Activated T-helper 2 cell treated with anti-CD3 and anti-CD28 coated beads, Interferon-gamma antibody, Interleukin-2, Interleukin-4, amounts not matched to agents 10 μg/mL and 5 μg/mL and 100 μg/mL, durations not matched to agents 14 hours and 24 hours and 36 hours (primary cell): Measurements from ENCODE around the gene R3HDM1. TPM values are rescaled to one million over a fixed set of nuclear protein-coding genes. Genes with fewer than 3 reads are reported as not detected.
"Not testable (repeated sequence)": the region's sequence is repeated elsewhere in the genome, so short reads cannot be mapped to it uniquely, and the experiment has no call there.

Source experiments
- DNase-seq: peaks from one replicate; pipeline ENCODE4 v3.0.0; 2021; ENCODE audit warnings: low spot score
- H3K27ac Mint-ChIP-seq: one replicate; pipeline ENCODE4 v1.8.0; 2021; ENCODE audit warnings: mixed read lengths
- H3K27me3 Mint-ChIP-seq: one replicate; pipeline ENCODE4 v1.8.0; 2021; ENCODE audit warnings: low read depth, mixed read lengths
- H3K36me3 Mint-ChIP-seq: one replicate; pipeline ENCODE4 v1.8.0; 2021; ENCODE audit warnings: low read depth, mixed read lengths
- H3K4me1 Mint-ChIP-seq: one replicate; pipeline ENCODE4 v1.8.0; 2021; ENCODE audit warnings: low read depth, mixed read lengths
- H3K4me3 Mint-ChIP-seq: one replicate; pipeline ENCODE4 v1.8.0; 2021; ENCODE audit warnings: low read depth, mild to moderate bottlenecking, moderate library complexity, mixed read lengths
- H3K9me3 Mint-ChIP-seq: one replicate; pipeline ENCODE4 v1.8.0; 2021; ENCODE audit warnings: mixed read lengths
- intact Hi-C: fragments of 100-400 bp; cut with micrococcal nuclease; formaldehyde crosslinking; loops from one replicate; pipeline ENCODE4 v1.15.1; 2023
- total RNA-seq: library from RNA; stranded (reverse); gene quantifications from 2 replicates; pipeline ENCODE4 v1.2.3, GENCODE V29; 2022

The R3HDM1 gene
- total RNA-seq: 47.8 and 49.2 TPM in 2 replicates

- intact Hi-C loops: loop anchor here (1.0 to 10.0 kb wide), 9 partner anchors 15 to 793 kb away; partner anchors contain the start of gene CCNT2
- H3K9me3 Mint-ChIP-seq: no peaks in the 10 kb centered on the region
- H3K27me3 Mint-ChIP-seq: no peaks in the 10 kb centered on the region
- H3K27ac Mint-ChIP-seq: no peak within 1 kb of the TSS
- DNase-seq: peak; percentile 96
- peaks cover 13% of the 10 kb centered on the region for H3K36me3 Mint-ChIP-seq
- peaks cover 27% of the 10 kb centered on the region for H3K4me1 Mint-ChIP-seq
- H3K4me3 Mint-ChIP-seq: no peak within 1 kb of the TSS
These were observed at the start of gene R3HDM1 for GRCh38 chr2:135531231-135532197. TSS of gene R3HDM1 (plus strand) at chr2:135531484. CDS start at chr2:135604846, 73,362 bp downstream.

DNA sequence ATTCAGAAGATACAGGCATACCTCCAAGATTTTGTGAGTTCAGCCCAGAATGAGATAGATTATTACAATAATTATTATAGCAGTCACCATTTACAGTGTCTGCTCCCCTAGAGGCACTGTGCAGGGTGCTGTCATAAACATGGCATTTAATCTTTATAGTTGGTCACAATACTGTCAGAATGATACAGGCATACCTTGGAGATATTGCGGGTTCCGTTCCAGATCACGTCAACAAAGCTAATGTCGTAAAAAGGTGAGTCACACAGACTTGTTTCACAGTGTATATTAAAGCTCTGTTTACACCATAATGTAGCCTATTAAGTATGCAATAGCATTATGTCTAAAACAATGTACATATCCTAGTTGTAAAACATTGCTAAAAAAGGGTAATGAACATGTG, 45.8 kb upstream of the R3HDM1 start:
- Mint-ChIP-seq H3K36me3 (peaks cover 13% of the 10 kb centered on the region), H3K27ac (no peak overlapping the region), H3K4me3 (no peak overlapping the region), H3K4me1 (no peaks in the 10 kb centered on the region), H3K27me3 (no peaks in the 10 kb centered on the region), H3K9me3 (peaks cover 15% of the 10 kb centered on the region)
- intact Hi-C loops: no loop called here
- no peak for DNase-seq

DNA sequence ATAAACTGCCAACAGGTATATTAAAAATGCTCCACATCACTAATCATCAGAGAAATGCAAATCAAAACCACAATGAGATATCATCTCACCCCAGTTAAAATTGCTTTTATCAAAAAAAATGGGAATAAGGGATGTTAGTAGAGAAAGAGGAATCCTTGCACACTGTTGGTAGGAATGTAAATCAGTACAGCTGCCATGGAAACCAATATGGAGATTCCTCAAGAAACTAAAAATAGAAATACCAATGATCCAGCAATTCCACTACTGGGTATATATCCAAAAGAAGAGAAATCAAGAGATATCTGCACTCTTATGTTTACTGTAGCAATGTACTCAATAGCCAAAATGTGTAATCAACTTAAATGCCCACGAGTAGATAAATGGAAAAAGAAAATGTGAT, 40.9 kb upstream of the R3HDM1 start:
- H3K27ac Mint-ChIP-seq: no peak overlapping the region
- no peaks in the 10 kb centered on the region for H3K4me1 Mint-ChIP-seq
- H3K4me3 Mint-ChIP-seq: no peak overlapping the region
- no peaks in the 10 kb centered on the region for H3K27me3 Mint-ChIP-seq
- DNase-seq: no peak
- peaks cover 11% of the 10 kb centered on the region for H3K9me3 Mint-ChIP-seq
- peaks cover 13% of the 10 kb centered on the region for H3K36me3 Mint-ChIP-seq
- intact Hi-C loops: no loop called here

DNA sequence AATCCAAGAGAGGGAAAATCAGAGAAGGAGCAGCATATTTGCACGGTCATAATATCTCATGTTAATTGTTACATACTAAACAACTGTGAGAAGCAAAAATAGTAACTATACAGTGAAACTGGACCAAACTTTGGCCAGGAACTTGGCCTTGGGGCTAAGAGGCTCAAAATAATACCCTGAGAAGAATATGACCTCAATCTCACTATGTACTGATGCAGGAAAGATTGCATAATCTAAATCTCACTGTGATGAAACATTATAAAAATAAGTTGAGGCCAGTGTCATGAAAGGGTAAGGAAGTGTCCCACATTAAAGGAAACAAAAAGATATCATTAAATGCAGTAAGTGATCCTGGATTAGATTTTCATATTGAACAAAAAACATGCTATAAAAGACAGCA, 36.8 kb upstream of the R3HDM1 start:
- no peaks in the 10 kb centered on the region for H3K4me1 Mint-ChIP-seq
- H3K27me3 Mint-ChIP-seq: no peaks in the 10 kb centered on the region
- H3K9me3 Mint-ChIP-seq: peaks cover 25% of the 10 kb centered on the region
- no peak for DNase-seq
- intact Hi-C loops: no loop called here
- no peak overlapping the region for H3K27ac Mint-ChIP-seq
- peaks cover 19% of the 10 kb centered on the region for H3K36me3 Mint-ChIP-seq
- H3K4me3 Mint-ChIP-seq: no peak overlapping the region

DNA sequence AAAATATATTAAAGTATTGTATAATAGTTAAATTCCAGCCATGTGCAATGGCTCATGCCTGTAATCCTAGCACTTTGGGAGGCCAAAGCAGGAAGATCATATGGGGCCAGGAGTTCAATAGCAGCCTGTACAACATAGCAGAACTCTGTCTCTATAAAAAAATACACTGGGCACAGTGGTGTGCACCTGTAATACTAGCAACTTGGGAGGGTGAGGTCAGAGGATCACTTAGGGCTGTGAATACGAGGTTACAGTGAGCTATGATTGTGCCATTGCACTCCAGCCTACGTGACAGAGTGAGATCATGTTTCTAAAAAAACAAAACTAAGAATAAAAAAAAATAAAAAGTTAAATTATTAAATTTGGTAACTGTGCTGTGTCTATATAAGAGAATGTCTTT, 36.4 kb upstream of the R3HDM1 start:
- intact Hi-C loops: no loop called here
- no peak for DNase-seq
- H3K36me3 Mint-ChIP-seq: peaks cover 20% of the 10 kb centered on the region
- no peaks in the 10 kb centered on the region for H3K27me3 Mint-ChIP-seq
- no peak overlapping the region for H3K4me3 Mint-ChIP-seq
- peaks cover 29% of the 10 kb centered on the region for H3K9me3 Mint-ChIP-seq
- no peaks in the 10 kb centered on the region for H3K4me1 Mint-ChIP-seq
- H3K27ac Mint-ChIP-seq: no peak overlapping the region

DNA sequence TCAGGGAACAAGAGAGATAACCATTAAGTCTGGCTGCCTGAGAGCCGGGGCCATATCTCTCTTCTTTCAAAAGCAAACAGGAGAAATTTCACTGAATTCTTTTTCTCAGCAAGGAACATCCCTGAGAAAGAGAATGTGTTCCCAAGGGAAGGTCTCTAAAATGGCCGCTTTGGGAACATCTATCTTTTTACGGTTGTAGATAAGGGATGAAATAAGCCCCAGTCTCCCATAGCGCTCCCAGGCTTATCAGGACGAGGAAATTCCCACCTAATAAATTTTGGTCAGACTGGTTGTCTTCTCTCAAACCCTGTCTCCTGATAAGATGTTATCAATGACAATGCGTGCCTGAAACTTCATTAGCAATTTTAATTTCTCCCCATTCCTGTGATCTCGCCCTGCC, 32.7 kb upstream of the R3HDM1 start:
- H3K27ac Mint-ChIP-seq, H3K4me3 Mint-ChIP-seq, H3K4me1 Mint-ChIP-seq, intact Hi-C loops, H3K27me3 Mint-ChIP-seq, DNase-seq: not testable (repeated sequence)
- Mint-ChIP-seq H3K36me3 (peaks cover 40% of the 10 kb centered on the region), H3K9me3 (peaks cover 43% of the 10 kb centered on the region)

- peaks cover 15% of the 10 kb centered on the region for H3K9me3 Mint-ChIP-seq
- H3K4me1 Mint-ChIP-seq: no peaks in the 10 kb centered on the region
- intact Hi-C loops: no loop called here
- no peak overlapping the region for H3K4me3 Mint-ChIP-seq
- H3K27ac Mint-ChIP-seq: no peak overlapping the region
- no peaks in the 10 kb centered on the region for H3K27me3 Mint-ChIP-seq
- H3K36me3 Mint-ChIP-seq: peaks cover 25% of the 10 kb centered on the region
- no peak for DNase-seq
These were observed 26.5 kb upstream of the R3HDM1 start for GRCh38 chr2:135504811-135505210.

DNA sequence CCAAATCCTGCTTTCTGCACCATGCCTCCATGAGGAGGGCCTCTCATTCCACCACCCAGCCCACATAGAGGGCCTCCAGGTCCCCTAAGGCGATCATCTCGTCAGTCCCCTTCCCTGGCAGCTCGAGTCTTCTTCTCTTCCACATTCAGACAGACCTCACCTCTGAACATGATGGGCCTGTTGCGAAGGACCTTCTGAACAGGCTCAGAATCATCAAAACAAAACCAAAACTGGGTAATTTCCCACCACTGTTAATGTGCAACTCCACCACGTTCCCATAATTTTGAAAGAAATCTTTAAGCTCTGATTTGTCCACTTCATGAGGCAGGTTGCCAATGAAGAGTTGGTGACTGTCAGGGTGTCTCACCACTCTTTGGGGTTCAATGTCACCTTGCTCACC, 20.7 kb upstream of the R3HDM1 start:
- no peak overlapping the region for H3K4me3 Mint-ChIP-seq
- intact Hi-C loops: no loop called here
- H3K36me3 Mint-ChIP-seq: peaks cover 2% of the 10 kb centered on the region
- H3K9me3 Mint-ChIP-seq: peaks cover 7% of the 10 kb centered on the region
- peaks cover 3% of the 10 kb centered on the region for H3K4me1 Mint-ChIP-seq
- H3K27ac Mint-ChIP-seq: no peak overlapping the region
- no peak for DNase-seq
- no peaks in the 10 kb centered on the region for H3K27me3 Mint-ChIP-seq

- intact Hi-C loops: no loop called here
- H3K27me3 Mint-ChIP-seq: no peaks in the 10 kb centered on the region
- no peak overlapping the region for H3K27ac Mint-ChIP-seq
- H3K4me1 Mint-ChIP-seq: peaks cover 3% of the 10 kb centered on the region
- H3K4me3 Mint-ChIP-seq: no peak overlapping the region
- H3K36me3 Mint-ChIP-seq: peaks cover 2% of the 10 kb centered on the region
- DNase-seq: no peak
- peaks cover 7% of the 10 kb centered on the region for H3K9me3 Mint-ChIP-seq
These were observed 19.2 kb upstream of the R3HDM1 start for GRCh38 chr2:135512099-135512498.

DNA sequence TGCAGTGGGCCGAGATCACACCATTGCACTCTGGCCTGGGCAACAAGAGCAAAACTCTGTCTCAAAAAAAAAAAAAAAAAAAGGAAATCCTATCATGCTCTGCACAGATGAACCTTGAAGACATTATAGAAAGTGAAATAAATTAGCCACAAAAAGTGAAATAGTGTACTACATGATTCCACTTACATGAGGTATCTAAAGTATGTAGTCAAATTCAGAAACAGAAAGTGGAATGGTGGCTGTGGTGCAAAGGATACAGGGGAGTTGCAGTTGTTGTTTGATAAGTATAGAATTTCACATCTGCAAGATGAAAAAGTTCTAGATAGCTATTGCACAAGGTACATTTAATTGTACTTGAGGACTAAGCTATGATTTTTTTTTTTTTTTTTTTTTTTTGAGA, 5.5 kb upstream of the R3HDM1 start:
- no peaks in the 10 kb centered on the region for H3K27me3 Mint-ChIP-seq
- no peak overlapping the region for H3K27ac Mint-ChIP-seq
- H3K4me3 Mint-ChIP-seq: no peak overlapping the region
- intact Hi-C loops: no loop called here
- H3K9me3 Mint-ChIP-seq: no peaks in the 10 kb centered on the region
- H3K4me1 Mint-ChIP-seq: peaks cover 12% of the 10 kb centered on the region
- no peak for DNase-seq
- peaks cover 22% of the 10 kb centered on the region for H3K36me3 Mint-ChIP-seq

DNA sequence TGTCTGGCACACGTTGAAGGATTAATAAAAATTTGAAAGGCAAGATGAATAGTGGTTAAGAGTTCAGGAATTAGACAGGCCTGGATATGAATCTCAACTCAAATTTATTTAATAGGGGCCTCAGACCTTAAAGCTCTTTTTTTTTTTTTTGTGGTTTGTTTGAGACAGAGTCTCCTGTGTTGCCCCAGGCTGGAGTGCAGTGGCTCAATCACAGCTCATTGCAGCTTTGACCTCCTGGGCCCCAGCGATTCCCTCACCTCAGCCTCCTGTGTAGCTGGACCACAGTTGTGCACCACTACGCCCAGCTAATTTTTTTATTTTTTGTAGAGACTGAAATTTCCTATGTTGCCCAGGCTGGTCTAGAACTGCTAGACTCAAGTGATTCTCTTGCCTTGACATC, 3.3 kb upstream of the R3HDM1 start:
- Mint-ChIP-seq H3K4me3 (no peak overlapping the region), H3K9me3 (no peaks in the 10 kb centered on the region), H3K4me1 (peaks cover 19% of the 10 kb centered on the region), H3K27ac (no peak overlapping the region), H3K36me3 (peaks cover 13% of the 10 kb centered on the region), H3K27me3 (no peaks in the 10 kb centered on the region)
- intact Hi-C loops: no loop called here
- DNase-seq: no peak

- peak; percentile 94 for DNase-seq
- intact Hi-C loops: loop anchor here (1.0 to 10.0 kb wide), 11 partner anchors 16 to 794 kb away; partner anchors contain the start of genes CCNT2, RAB3GAP1 and UBXN4
- Mint-ChIP-seq H3K27ac (no peak within 1 kb of the TSS), H3K27me3 (no peaks in the 10 kb centered on the region), H3K4me1 (peaks cover 29% of the 10 kb centered on the region), H3K36me3 (peaks cover 7% of the 10 kb centered on the region), H3K4me3 (no peak within 1 kb of the TSS), H3K9me3 (no peaks in the 10 kb centered on the region)
These were observed 712 bp upstream of the R3HDM1 start, which contains the start of gene ZRANB3 for GRCh38 chr2:135530313-135531230. TSS of gene ZRANB3 (minus strand) at chr2:135531218.
